GM12873 (cell line): ENCODE measurements around the gene LTA.

Source experiments
- CTCF ChIP-seq: IDR thresholded peaks from 2 replicates; pipeline ENCODE4 v1.5.1; 2012; ENCODE audit warnings: low read depth, mild to moderate bottlenecking, moderate library complexity, low read length, control low read depth; ENCODE audit not compliant: insufficient read depth; ENCODE audit errors: missing control alignments

The LTA gene

GRCh38 chr6:31535538-31536324 is 36.4 kb upstream of the LTA start:
- no peak for TF ChIP-seq CTCF

- no peak for TF ChIP-seq CTCF
Observed at GRCh38 chr6:31538805-31539400, 33.2 kb upstream of the LTA start.

- no peak for TF ChIP-seq CTCF
Observed at GRCh38 chr6:31540640-31541039, 31.4 kb upstream of the LTA start.

- no peak for TF ChIP-seq CTCF
Observed at GRCh38 chr6:31541059-31541657, 30.9 kb upstream of the LTA start.

- TF ChIP-seq CTCF, result no peak
Observed at GRCh38 chr6:31541658-31542521, 30.2 kb upstream of the LTA start, which contains the start of gene DDX39B. Gene DDX39B, minus strand, starts transcription at chr6:31542003. Its CDS starts 1,471 bp downstream, at chr6:31540532.

- no peak for TF ChIP-seq CTCF
Observed at GRCh38 chr6:31543639-31544038, 28.4 kb upstream of the LTA start.
